Measurements from ENCODE around the gene JAGN1. TPM values are rescaled to one million over a fixed set of nuclear protein-coding genes. Genes with fewer than 3 reads are reported as not detected.
"Not testable (repeated sequence)": the region's sequence is repeated elsewhere in the genome, so short reads cannot be mapped to it uniquely, and the experiment has no call there.

The JAGN1 gene
- total RNA-seq, 1 donor from 2014 or later = 32.7 TPM

DNA sequence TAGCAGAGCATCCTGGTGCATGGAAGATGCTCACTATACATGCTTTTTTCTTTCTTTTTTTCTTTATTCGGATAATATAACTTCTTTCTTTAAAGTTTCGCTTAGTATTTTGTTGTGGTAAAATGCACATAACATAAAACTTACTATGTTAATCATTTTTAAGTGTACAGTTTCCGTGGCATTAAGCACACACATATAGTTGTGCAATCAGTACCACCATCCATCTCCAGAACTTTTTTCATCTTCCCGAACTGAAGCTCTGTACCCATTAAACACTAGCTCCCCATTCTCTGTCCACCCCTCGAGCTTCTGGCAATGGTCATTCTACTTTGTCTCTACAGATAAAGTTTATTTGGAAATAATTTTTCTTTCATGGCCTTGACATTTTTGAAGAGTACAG lies 1.0 kb upstream of the JAGN1 start:
- peaks cover 11% of the 10 kb centered on the region for H3K27me3 Mint-ChIP-seq (ENCODE audit: insufficient read depth, low read depth)
- no peaks in the 10 kb centered on the region for H3K36me3 ChIP-seq
- H4K20me1 ChIP-seq (ENCODE audit: low read depth) = peaks cover 19% of the 10 kb centered on the region
- H3K27me3 ChIP-seq = no peaks in the 10 kb centered on the region
- peaks cover 8% of the 10 kb centered on the region for H3F3A ChIP-seq (ENCODE audit: low read depth)
- H2AFZ ChIP-seq (replicated peaks) = no peak overlapping the region
- H3K79me2 ChIP-seq (ENCODE audit: low read depth) = peaks cover 38% of the 10 kb centered on the region
- no peak overlapping the region for H3K4me2 ChIP-seq
- H3K9me3 ChIP-seq (ENCODE audit: low read depth) = no peaks in the 10 kb centered on the region
- H3K9me3 Mint-ChIP-seq = no peaks in the 10 kb centered on the region
- no peak overlapping the region for H3K9ac ChIP-seq
- H3K4me3 Mint-ChIP-seq = peak overlapping the region; percentile 98
- TF ChIP-seq, protein P1, sequence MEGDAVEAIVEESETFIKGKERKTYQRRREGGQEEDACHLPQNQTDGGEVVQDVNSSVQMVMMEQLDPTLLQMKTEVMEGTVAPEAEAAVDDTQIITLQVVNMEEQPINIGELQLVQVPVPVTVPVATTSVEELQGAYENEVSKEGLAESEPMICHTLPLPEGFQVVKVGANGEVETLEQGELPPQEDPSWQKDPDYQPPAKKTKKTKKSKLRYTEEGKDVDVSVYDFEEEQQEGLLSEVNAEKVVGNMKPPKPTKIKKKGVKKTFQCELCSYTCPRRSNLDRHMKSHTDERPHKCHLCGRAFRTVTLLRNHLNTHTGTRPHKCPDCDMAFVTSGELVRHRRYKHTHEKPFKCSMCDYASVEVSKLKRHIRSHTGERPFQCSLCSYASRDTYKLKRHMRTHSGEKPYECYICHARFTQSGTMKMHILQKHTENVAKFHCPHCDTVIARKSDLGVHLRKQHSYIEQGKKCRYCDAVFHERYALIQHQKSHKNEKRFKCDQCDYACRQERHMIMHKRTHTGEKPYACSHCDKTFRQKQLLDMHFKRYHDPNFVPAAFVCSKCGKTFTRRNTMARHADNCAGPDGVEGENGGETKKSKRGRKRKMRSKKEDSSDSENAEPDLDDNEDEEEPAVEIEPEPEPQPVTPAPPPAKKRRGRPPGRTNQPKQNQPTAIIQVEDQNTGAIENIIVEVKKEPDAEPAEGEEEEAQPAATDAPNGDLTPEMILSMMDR (IDR thresholded peaks at IDR 0.05) = no peak
- TF ChIP-seq EZH2phosphoT487 (IDR thresholded peaks at IDR 0.05) (no peak), EZH2 (IDR thresholded peaks at IDR 0.05) (no peak)
- DNase-seq (ENCODE audit: low spot score) = no peak
- peaks cover 15% of the 10 kb centered on the region for H3K4me1 Mint-ChIP-seq
- H3K27ac ChIP-seq = no peak overlapping the region
- H3K4me3 ChIP-seq = no peak overlapping the region
- peaks cover 7% of the 10 kb centered on the region for H3K4me1 ChIP-seq
- no peak overlapping the region for H3K27ac Mint-ChIP-seq
- H3K36me3 Mint-ChIP-seq = peaks cover 19% of the 10 kb centered on the region

DNA sequence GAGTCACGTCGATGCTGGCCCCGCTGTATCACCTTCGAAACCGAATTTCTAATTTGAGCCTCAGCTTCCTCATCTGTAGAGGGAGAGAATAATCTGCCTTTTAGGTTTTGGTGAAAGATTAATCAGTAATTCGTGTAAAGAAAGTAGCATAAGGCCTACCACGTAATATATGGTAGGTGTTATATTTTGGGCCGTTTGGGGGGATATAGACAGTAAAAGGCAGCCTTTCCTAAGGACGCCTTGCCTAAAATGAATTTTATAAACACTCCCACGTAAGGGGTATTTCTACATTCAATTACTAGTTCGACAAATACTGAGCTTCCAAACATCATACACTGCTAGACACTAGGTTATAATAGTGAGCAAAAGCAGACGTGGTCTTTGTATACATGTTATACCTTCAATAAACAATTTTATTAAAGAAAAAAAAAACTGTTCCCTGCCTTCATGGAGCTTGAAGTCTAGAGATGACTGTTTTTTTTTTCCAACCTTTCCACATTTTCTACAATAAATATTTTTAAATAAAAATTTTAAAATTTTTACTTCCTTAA lies 737 bp downstream of the JAGN1 start:
- no peaks in the 10 kb centered on the region for H3K9me3 ChIP-seq (ENCODE audit: low read depth)
- DNase-seq (ENCODE audit: low spot score) = no peak
- Mint-ChIP-seq H3K27ac (no peak overlapping the region), H3K4me1 (peaks cover 15% of the 10 kb centered on the region), H3K27me3 (ENCODE audit: insufficient read depth, low read depth) (peaks cover 4% of the 10 kb centered on the region), H3K36me3 (peaks cover 25% of the 10 kb centered on the region), H3K4me3 (peak overlapping the region; percentile 98), H3K9me3 (no peaks in the 10 kb centered on the region)
- H3K4me1 ChIP-seq = peaks cover 7% of the 10 kb centered on the region
- H3K9ac ChIP-seq = peak overlapping the region; percentile 97
- H4K20me1 ChIP-seq (ENCODE audit: low read depth) = peaks cover 19% of the 10 kb centered on the region
- peak overlapping the region; percentile 92 for H2AFZ ChIP-seq (replicated peaks)
- peak overlapping the region; percentile 96 for H3K4me3 ChIP-seq
- TF ChIP-seq EZH2phosphoT487 (IDR thresholded peaks at IDR 0.05) = no peak
- TF ChIP-seq, protein P1 (IDR thresholded peaks at IDR 0.05) = no peak
- TF ChIP-seq EZH2 (IDR thresholded peaks at IDR 0.05) = no peak
- peak overlapping the region; percentile 82 for H3K4me2 ChIP-seq
- H3F3A ChIP-seq (ENCODE audit: low read depth) = peaks cover 8% of the 10 kb centered on the region
- no peak overlapping the region for H3K27ac ChIP-seq
- H3K79me2 ChIP-seq (ENCODE audit: low read depth) = peaks cover 38% of the 10 kb centered on the region
- H3K36me3 ChIP-seq = no peaks in the 10 kb centered on the region
- no peaks in the 10 kb centered on the region for H3K27me3 ChIP-seq

DNA sequence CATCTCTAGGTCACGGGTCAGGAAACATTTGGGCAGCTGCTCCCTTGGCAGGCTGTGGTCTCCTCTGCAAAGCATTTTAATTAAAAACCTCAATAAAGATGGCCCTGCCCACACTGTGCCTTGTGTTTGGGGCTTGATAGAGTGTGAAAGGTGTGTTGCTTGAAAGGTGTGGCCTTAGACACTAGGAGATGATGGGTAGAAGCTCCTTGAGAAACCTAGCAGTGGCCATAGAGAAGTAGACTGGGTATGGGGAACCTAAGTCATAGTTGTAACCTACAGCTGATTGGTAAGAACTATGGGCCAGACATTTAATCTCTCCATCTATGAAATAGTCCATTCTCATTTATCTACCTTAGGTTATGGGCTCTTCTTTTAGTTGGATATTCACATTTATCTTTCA lies 3.3 kb downstream of the JAGN1 start:
- H2AFZ ChIP-seq (replicated peaks) = no peak overlapping the region
- H3K27ac ChIP-seq = no peak overlapping the region
- Mint-ChIP-seq H3K4me1 (peaks cover 15% of the 10 kb centered on the region), H3K9me3 (no peaks in the 10 kb centered on the region), H3K27ac (no peak overlapping the region), H3K36me3 (peaks cover 25% of the 10 kb centered on the region), H3K4me3 (no peak overlapping the region), H3K27me3 (ENCODE audit: insufficient read depth, low read depth) (peaks cover 4% of the 10 kb centered on the region)
- no peak overlapping the region for H3K9ac ChIP-seq
- no peak for DNase-seq (ENCODE audit: low spot score)
- no peak overlapping the region for H3K4me3 ChIP-seq
- H3K4me2 ChIP-seq = no peak overlapping the region
- H3K79me2 ChIP-seq (ENCODE audit: low read depth) = peaks cover 38% of the 10 kb centered on the region
- H3K27me3 ChIP-seq = no peaks in the 10 kb centered on the region
- H3F3A ChIP-seq (ENCODE audit: low read depth) = peaks cover 14% of the 10 kb centered on the region
- no peaks in the 10 kb centered on the region for H3K36me3 ChIP-seq
- H3K9me3 ChIP-seq (ENCODE audit: low read depth) = no peaks in the 10 kb centered on the region
- H3K4me1 ChIP-seq = peaks cover 7% of the 10 kb centered on the region
- TF ChIP-seq EZH2 (IDR thresholded peaks at IDR 0.05) = no peak
- no peak for TF ChIP-seq EZH2phosphoT487 (IDR thresholded peaks at IDR 0.05)
- TF ChIP-seq, protein P1 (IDR thresholded peaks at IDR 0.05) = no peak
- peaks cover 19% of the 10 kb centered on the region for H4K20me1 ChIP-seq (ENCODE audit: low read depth)

DNA sequence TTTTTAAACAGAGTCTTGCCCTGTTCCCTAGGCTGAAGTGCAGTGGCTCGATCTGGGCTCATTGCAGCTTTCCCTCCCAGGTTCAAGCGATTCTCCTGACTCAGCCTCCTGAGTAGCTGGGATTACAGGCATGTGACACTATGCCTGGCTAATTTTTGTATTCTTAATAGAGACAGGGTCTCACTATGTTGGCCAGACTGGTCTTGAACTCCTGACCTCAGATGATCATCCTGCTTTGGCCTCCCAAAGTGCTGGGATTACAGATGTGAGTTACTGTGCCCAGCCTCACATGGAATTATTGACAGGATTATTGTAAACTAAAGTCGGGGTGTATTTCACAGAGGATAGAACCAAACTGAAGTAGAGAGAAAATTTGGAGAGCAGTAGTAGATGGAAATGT lies 5.3 kb downstream of the JAGN1 start:
- H3K27ac Mint-ChIP-seq; H3K4me1 ChIP-seq; H3K9me3 ChIP-seq (ENCODE audit: low read depth); H3K27me3 ChIP-seq; H3K9ac ChIP-seq; H3K4me3 Mint-ChIP-seq; DNase-seq (ENCODE audit: low spot score); H3K4me3 ChIP-seq; H2AFZ ChIP-seq (replicated peaks); H3K27me3 Mint-ChIP-seq (ENCODE audit: insufficient read depth, low read depth); H3K27ac ChIP-seq; H3K36me3 ChIP-seq; H3K9me3 Mint-ChIP-seq; H3K4me2 ChIP-seq: not testable (repeated sequence)
- Mint-ChIP-seq H3K36me3 (peaks cover 25% of the 10 kb centered on the region), H3K4me1 (peaks cover 12% of the 10 kb centered on the region)
- H3F3A ChIP-seq (ENCODE audit: low read depth) = peaks cover 10% of the 10 kb centered on the region
- H3K79me2 ChIP-seq (ENCODE audit: low read depth) = peaks cover 36% of the 10 kb centered on the region
- peaks cover 19% of the 10 kb centered on the region for H4K20me1 ChIP-seq (ENCODE audit: low read depth)

DNA sequence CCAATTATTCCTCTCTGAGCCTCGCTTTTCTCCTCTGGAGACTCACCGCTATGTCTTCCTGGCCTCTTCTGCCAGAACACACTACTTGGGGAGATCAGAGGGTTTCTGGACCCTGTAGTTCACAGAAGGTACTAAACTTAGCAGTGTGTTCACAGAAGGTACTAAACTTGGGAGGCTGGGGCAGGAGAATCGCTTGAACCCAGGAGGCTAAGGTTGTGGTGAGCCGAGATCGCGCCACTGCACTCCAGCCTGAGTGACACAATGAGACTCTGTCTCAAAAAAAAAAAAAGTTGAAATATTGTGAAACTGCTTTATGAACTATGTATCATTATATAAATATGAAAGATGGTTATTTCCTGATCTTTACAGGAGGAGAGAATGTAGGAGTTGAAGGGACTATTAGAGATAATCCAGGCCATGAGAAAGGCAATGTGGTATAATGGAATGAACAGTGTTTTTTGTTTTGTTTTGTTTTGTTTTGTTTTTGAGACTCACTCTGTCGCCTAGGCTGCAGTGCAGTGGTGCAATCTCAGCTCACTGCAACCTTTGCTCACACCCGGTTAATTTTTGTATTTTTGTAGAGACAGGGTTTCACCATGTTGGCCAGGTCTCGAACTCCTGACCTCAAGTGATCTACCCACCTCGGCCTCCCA lies 6.5 kb downstream of the JAGN1 start:
- H3K36me3 ChIP-seq; H2AFZ ChIP-seq (replicated peaks); H3K9ac ChIP-seq; DNase-seq (ENCODE audit: low spot score); H3K4me2 ChIP-seq; H3K27me3 Mint-ChIP-seq (ENCODE audit: insufficient read depth, low read depth); H3K9me3 Mint-ChIP-seq; H3K4me3 ChIP-seq; H3K4me3 Mint-ChIP-seq; H3K9me3 ChIP-seq (ENCODE audit: low read depth); H3K4me1 Mint-ChIP-seq; H3K27ac ChIP-seq; H3K27me3 ChIP-seq; H3K27ac Mint-ChIP-seq; H3K4me1 ChIP-seq: not testable (repeated sequence)
- peaks cover 25% of the 10 kb centered on the region for H3K36me3 Mint-ChIP-seq
- H3K79me2 ChIP-seq (ENCODE audit: low read depth) = peaks cover 24% of the 10 kb centered on the region
- peaks cover 10% of the 10 kb centered on the region for H3F3A ChIP-seq (ENCODE audit: low read depth)
- H4K20me1 ChIP-seq (ENCODE audit: low read depth) = peaks cover 15% of the 10 kb centered on the region
